Ectodermal cell (in vitro differentiated cells): ENCODE measurements around the gene MAPK14.

Experiments used
- H3K27ac ChIP-seq: 2 replicates; pipeline ENCODE4 v1.7.0; 2013; ENCODE audit warnings: mild to moderate bottlenecking, low read depth, low read length; ENCODE audit not compliant: insufficient read depth, poor library complexity, severe bottlenecking
- H3K27me3 ChIP-seq: 2 replicates; pipeline ENCODE4 v1.7.0; 2013; ENCODE audit warnings: mild to moderate bottlenecking, low read length; ENCODE audit not compliant: insufficient read depth, control insufficient read depth, poor library complexity, severe bottlenecking
- H3K36me3 ChIP-seq: one replicate; pipeline ENCODE4 v1.7.0; 2013; ENCODE audit warnings: low read length; ENCODE audit not compliant: control insufficient read depth, insufficient read depth
- H3K4me1 ChIP-seq: one replicate; pipeline ENCODE4 v1.7.0; 2013; ENCODE audit warnings: low read length; ENCODE audit not compliant: control insufficient read depth, insufficient read depth
- H3K4me3 ChIP-seq: 2 replicates; pipeline ENCODE4 v1.7.0; 2013; ENCODE audit warnings: low read depth, low read length, control low read depth; ENCODE audit not compliant: insufficient read depth
- H3K9me3 ChIP-seq: 2 replicates; pipeline ENCODE4 v1.7.0; 2013; ENCODE audit warnings: mild to moderate bottlenecking, low read length, moderate library complexity; ENCODE audit not compliant: control insufficient read depth
- WGBS, 2 experiments: methylation state at CpG; one replicate each; pipeline ENCODE4 v1.1.7; 2013; ENCODE audit warnings: missing lambda C conversion rate in 2 of 2; 5-methylcytosine and 5-hydroxymethylcytosine counted together

MAPK14 gene

GRCh38 chr6:36053878-36054277 is 26.3 kb downstream of the MAPK14 start:
- H3K27me3 ChIP-seq, result no peaks in the 10 kb centered on the region
- H3K9me3 ChIP-seq, result no peaks in the 10 kb centered on the region
- no peak overlapping the region for H3K4me3 ChIP-seq
- WGBS, 2 experiments, result 86 to 92% methylated on average over 1 to 2 of the region's 2 CpGs
- H3K27ac ChIP-seq, result no peak overlapping the region
- no peaks in the 10 kb centered on the region for H3K4me1 ChIP-seq
- no peaks in the 10 kb centered on the region for H3K36me3 ChIP-seq

DNA sequence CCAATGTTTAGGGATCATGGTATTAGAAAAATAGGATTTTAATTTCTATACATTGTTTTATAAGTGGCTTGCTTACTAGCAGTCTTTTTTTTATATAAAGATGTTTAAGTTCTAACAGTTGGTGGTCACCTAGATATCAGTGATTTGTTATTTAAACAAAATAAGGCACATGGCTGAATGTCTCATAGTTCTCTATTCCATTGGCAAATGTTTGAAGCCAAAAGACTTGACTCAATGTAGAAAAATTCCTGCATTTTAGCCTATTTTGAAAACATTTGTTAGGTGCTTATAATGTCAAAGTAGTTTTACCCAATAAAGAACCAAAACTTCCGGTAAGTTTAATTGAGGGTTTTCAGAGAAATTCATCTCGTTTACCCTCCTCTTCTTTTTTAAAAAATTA is 26.8 kb downstream of the MAPK14 start:
- H3K27ac ChIP-seq, result no peak overlapping the region
- 98 to 100% methylated on average over 2 of the region's 2 CpGs for WGBS, 2 experiments
- no peak overlapping the region for H3K4me3 ChIP-seq
- H3K4me1 ChIP-seq, result no peaks in the 10 kb centered on the region
- no peaks in the 10 kb centered on the region for H3K36me3 ChIP-seq
- no peaks in the 10 kb centered on the region for H3K9me3 ChIP-seq
- H3K27me3 ChIP-seq, result no peaks in the 10 kb centered on the region

GRCh38 chr6:36054956-36055355 is 27.3 kb downstream of the MAPK14 start:
- H3K27me3 ChIP-seq, result no peaks in the 10 kb centered on the region
- WGBS, 2 experiments, result 61 to 64% methylated on average over 2 of the region's 2 CpGs
- no peak overlapping the region for H3K27ac ChIP-seq
- H3K4me3 ChIP-seq, result no peak overlapping the region
- H3K36me3 ChIP-seq, result no peaks in the 10 kb centered on the region
- no peaks in the 10 kb centered on the region for H3K4me1 ChIP-seq
- H3K9me3 ChIP-seq, result no peaks in the 10 kb centered on the region

DNA sequence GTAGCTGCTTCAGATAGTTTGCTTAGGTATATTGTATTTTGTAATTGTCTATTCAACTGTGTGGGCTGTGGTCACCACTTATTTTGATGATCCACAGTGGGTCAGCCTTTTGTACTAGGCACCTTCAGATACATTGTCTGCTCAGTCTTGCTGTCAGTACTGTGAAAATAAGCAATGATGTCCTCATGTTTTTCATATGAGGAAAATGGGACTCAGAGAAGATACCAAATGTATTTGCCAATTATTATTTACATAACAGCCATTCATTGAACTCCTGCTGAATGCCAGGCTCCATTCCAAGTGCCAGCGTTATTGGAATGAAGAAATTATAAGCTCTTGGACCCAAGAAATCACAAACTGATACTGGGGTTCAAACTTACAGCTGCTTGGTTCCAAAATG is 28.6 kb downstream of the MAPK14 start:
- Histone ChIP-seq H3K27me3 (no peaks in the 10 kb centered on the region), H3K4me1 (no peaks in the 10 kb centered on the region), H3K9me3 (no peaks in the 10 kb centered on the region), H3K4me3 (no peak overlapping the region), H3K36me3 (no peaks in the 10 kb centered on the region), H3K27ac (no peak overlapping the region)
- WGBS, 2 experiments, result 100% methylated on average over 1 of the region's 1 CpG

DNA sequence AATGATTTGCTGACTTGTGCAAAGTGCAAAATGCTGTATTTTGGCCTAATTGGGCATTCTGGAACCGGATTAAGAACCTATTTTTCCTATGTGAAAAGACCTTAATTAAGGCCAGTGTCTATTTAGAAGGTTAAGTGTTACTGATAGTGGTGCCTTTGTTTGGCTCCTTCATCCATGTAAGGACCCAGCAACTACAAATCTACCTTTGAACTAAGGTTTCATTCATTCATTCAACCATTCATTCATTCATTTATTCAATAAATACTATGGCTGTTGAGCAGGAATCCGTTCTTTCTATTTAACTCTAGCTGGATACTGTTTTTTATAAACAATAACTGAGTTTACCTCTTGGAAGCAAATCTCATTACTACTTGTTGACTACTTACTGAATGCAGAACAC is 33.6 kb downstream of the MAPK14 start:
- Histone ChIP-seq H3K4me3 (no peak overlapping the region), H3K36me3 (no peaks in the 10 kb centered on the region), H3K9me3 (no peaks in the 10 kb centered on the region), H3K27me3 (no peaks in the 10 kb centered on the region), H3K27ac (no peak overlapping the region), H3K4me1 (no peaks in the 10 kb centered on the region)
- 46 to 50% methylated on average over 2 of the region's 2 CpGs for WGBS, 2 experiments

GRCh38 chr6:36062247-36062646 is 34.6 kb downstream of the MAPK14 start:
- H3K36me3 ChIP-seq, result no peaks in the 10 kb centered on the region
- H3K4me3 ChIP-seq, result no peak overlapping the region
- WGBS, 2 experiments, result 71 to 91% methylated on average over 1 of the region's 2 CpGs
- no peaks in the 10 kb centered on the region for H3K27me3 ChIP-seq
- no peak overlapping the region for H3K27ac ChIP-seq
- H3K9me3 ChIP-seq, result no peaks in the 10 kb centered on the region
- H3K4me1 ChIP-seq, result no peaks in the 10 kb centered on the region

GRCh38 chr6:36063318-36064060 is 35.9 kb downstream of the MAPK14 start:
- no peaks in the 10 kb centered on the region for H3K9me3 ChIP-seq
- H3K4me3 ChIP-seq, result no peak overlapping the region
- WGBS, 2 experiments, result 84 to 96% methylated on average over 4 of the region's 4 CpGs
- H3K27me3 ChIP-seq, result no peaks in the 10 kb centered on the region
- H3K36me3 ChIP-seq, result no peaks in the 10 kb centered on the region
- H3K4me1 ChIP-seq, result no peaks in the 10 kb centered on the region
- H3K27ac ChIP-seq, result no peak overlapping the region

DNA sequence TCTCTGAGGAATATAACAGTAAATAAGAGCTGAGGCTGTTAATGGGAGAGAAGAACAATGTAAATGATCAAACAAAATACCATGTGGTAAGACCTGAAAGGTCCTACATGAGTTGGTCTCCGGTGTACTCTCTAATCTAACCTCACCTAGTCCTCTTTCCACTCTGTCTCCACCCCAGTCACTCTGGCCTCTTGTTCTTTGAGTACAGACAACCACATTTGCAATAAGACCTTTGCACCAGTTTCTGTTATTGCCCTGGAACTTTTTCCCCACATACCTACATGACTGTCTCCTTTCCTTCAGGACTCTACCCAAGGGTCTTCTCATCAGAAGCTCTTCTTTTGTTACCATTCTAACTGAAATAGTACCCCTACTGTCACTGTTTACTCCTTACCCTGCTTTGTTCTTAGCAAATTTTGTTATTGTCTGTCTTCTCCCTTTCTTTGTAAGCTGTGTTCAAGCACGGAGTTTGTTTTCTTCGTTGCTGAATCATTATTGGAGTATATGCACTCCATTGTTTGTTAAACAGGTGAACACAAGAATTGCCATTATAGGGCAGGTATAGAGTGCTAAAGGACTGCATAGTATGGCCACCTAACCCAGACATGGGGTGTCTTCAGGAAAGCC is 37.3 kb downstream of the MAPK14 start:
- WGBS, 2 experiments, result 87 to 93% methylated on average over 3 of the region's 3 CpGs
- no peaks in the 10 kb centered on the region for H3K27me3 ChIP-seq
- H3K4me3 ChIP-seq, result no peak overlapping the region
- no peaks in the 10 kb centered on the region for H3K4me1 ChIP-seq
- no peak overlapping the region for H3K27ac ChIP-seq
- no peaks in the 10 kb centered on the region for H3K9me3 ChIP-seq
- H3K36me3 ChIP-seq, result no peaks in the 10 kb centered on the region

GRCh38 chr6:36065916-36066315 is 38.3 kb downstream of the MAPK14 start:
- Histone ChIP-seq H3K36me3 (no peaks in the 10 kb centered on the region), H3K27me3 (no peaks in the 10 kb centered on the region), H3K4me3 (no peak overlapping the region), H3K9me3 (no peaks in the 10 kb centered on the region), H3K4me1 (no peaks in the 10 kb centered on the region), H3K27ac (no peak overlapping the region)

- Histone ChIP-seq H3K4me3 (no peak overlapping the region), H3K36me3 (no peaks in the 10 kb centered on the region), H3K9me3 (no peaks in the 10 kb centered on the region), H3K4me1 (no peaks in the 10 kb centered on the region), H3K27me3 (no peaks in the 10 kb centered on the region), H3K27ac (no peak overlapping the region)
- WGBS, 2 experiments, result 93 to 96% methylated on average over 1 to 2 of the region's 2 CpGs
Observed at GRCh38 chr6:36066817-36067216, 39.2 kb downstream of the MAPK14 start.
